T-cell (primary cell): ENCODE measurements around the gene WDR86. TPM values are rescaled to one million over a fixed set of nuclear protein-coding genes. Genes with fewer than 3 reads are reported as not detected.

Source experiments
- ATAC-seq, 4 experiments: fragments of 200-7000 bp in 3 of 4; fragments of 150-1000 bp in 1 of 4; cut with Tn5 transposase; replicated peaks in 1 of 4; 1 replicate in 3 of 4; 2 replicates in 1 of 4; pipeline ENCODE4 v1.10.0; 2021; ENCODE audit warnings: moderate library complexity in 3 of 4, mild to moderate bottlenecking in 2 of 4, moderate number of reproducible peaks in 1 of 4
- CTCF ChIA-PET, 2 donors: fragments of 300-600 bp; sonication (Branson Sonifier 250); formaldehyde crosslinking; loops; one replicate each; lab custom pipeline; 2022; ENCODE audit warnings: antibody characterized with exemption in 2 of 2; lab: Charles Lee
- POLR2A ChIA-PET, 2 donors: fragments of 300-600 bp; sonication (Branson Sonifier 250); formaldehyde crosslinking; loops; one replicate each; lab custom pipeline; 2022; ENCODE audit warnings: antibody characterized with exemption in 2 of 2; lab: Charles Lee
- DNase-seq, 35 experiments: peaks; one replicate each; pipeline versions ENCODE4 v3.0.0 to v3.0.0-alpha.2; 2013 to 2023
- H3K27ac ChIP-seq: one replicate; pipeline ENCODE4 v1.5.1; 2013; ENCODE audit warnings: low read length
- H3K27me3 ChIP-seq, 2 experiments: replicated peaks in 1 of 2; 1 replicate in 1 of 2; 2 replicates in 1 of 2; pipeline versions ENCODE4 v1.6.1 to v1.7.0; 2013; ENCODE audit warnings: low read length in 1 of 2, mixed read lengths in 1 of 2; ENCODE audit not compliant: control insufficient read depth in 2 of 2, insufficient read depth in 2 of 2; ENCODE audit errors: extremely low read depth in 1 of 2
- H3K36me3 ChIP-seq, 2 donors: 1 replicate in 1 of 2; 2 replicates in 1 of 2; pipeline versions ENCODE4 v1.6.1 to v1.7.0; 2013; ENCODE audit warnings: low read length in 1 of 2; ENCODE audit not compliant: control insufficient read depth in 2 of 2, insufficient read depth in 1 of 2; ENCODE audit errors: extremely low read depth in 1 of 2
- H3K4me1 ChIP-seq, 2 experiments: 1 replicate in 1 of 2; 2 replicates in 1 of 2; pipeline versions ENCODE4 v1.6.1 to v1.7.0; 2013; ENCODE audit warnings: low read length in 2 of 2, mixed read lengths in 1 of 2; ENCODE audit not compliant: insufficient read depth in 2 of 2, control insufficient read depth in 1 of 2; ENCODE audit errors: extremely low read depth in 1 of 2
- H3K4me3 ChIP-seq, 2 donors: 1 replicate in 1 of 2; 2 replicates in 1 of 2; pipeline versions ENCODE4 v1.5.1 to v1.7.0; 2013; ENCODE audit warnings: mild to moderate bottlenecking in 2 of 2, low read length in 1 of 2, moderate library complexity in 1 of 2; ENCODE audit not compliant: control insufficient read depth in 1 of 2; ENCODE audit errors: extremely low read depth in 1 of 2
- H3K9me3 ChIP-seq: 2 replicates; pipeline ENCODE4 v1.7.0; 2013
- H3K27ac Mint-ChIP-seq, 2 donors: one replicate each; pipeline ENCODE4 v1.8.0; 2020 to 2021; ENCODE audit warnings: mild to moderate bottlenecking in 2 of 2, mixed read lengths in 2 of 2
- H3K27me3 Mint-ChIP-seq, 2 donors: one replicate each; pipeline ENCODE4 v1.8.0; 2021 to 2022; ENCODE audit warnings: mixed read lengths in 2 of 2
- H3K36me3 Mint-ChIP-seq: one replicate; pipeline ENCODE4 v1.8.0; 2021; ENCODE audit warnings: mixed read lengths
- H3K4me1 Mint-ChIP-seq, 3 donors: one replicate each; pipeline ENCODE4 v1.8.0; 2020 to 2022; ENCODE audit warnings: mixed read lengths in 3 of 3, mild to moderate bottlenecking in 1 of 3
- H3K4me3 Mint-ChIP-seq, 3 donors: one replicate each; pipeline ENCODE4 v1.8.0; 2020 to 2022; ENCODE audit warnings: mild to moderate bottlenecking in 3 of 3, mixed read lengths in 3 of 3, moderate library complexity in 3 of 3
- H3K9me3 Mint-ChIP-seq, 3 donors: one replicate each; pipeline ENCODE4 v1.8.0; 2020 to 2022; ENCODE audit warnings: mixed read lengths in 3 of 3
- WGBS: methylation state at CpG from one replicate; pipeline ENCODE4 v1.1.5; 2013; ENCODE audit warnings: missing lambda C conversion rate; ENCODE audit not compliant: insufficient coverage; 5-methylcytosine and 5-hydroxymethylcytosine counted together
- total RNA-seq, 35 experiments: library from RNA in 6 of 35; stranded (reverse) in 6 of 35; fragments of 120-200 nt in 1 of 35; gene quantifications; one replicate each; pipeline versions ENCODE4 v1.2.1 to v1.2.4 and lab custom pipeline; 2013 to 2026

Gene WDR86
- total RNA-seq, 5 donors from 2014 or later (not counting 1 experiment from before 2014, with no cell fraction given): 3.1 to 26.0 (median 10.1) TPM

DNA sequence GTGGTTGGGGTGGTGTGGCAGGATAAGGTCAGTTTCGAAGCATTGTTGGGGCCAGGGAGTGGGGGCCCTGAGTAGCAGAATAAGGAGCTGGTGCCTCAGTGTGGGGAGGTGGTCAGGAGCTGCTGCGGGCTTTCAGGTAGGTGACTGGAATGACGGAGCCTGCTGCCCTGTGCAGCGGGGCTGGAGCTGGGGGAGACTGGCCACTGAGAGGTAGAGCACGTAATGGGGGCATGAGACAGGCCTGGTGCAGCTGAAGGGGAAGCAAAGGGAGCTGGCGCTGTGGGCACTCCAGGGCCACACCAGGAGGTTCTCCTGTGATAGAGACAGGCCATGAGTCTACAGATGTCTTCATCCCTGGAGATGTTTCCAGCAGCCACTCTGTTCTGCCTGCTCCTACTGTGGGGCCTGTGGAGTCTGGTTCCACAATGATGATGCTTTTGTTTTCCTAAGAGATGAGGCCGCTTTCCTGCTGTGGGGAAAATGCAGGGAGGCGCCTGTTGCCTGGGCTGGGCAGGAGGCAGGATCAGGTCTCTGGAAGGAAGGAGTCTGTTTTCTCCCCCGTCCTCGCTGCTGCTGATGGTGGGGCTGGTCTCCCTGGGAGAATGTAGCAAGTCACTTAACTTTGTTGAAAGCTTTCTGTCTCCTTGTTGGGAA, 37.1 kb downstream of the WDR86 start:
- H3K4me1 ChIP-seq: peaks cover 0 to 8% of the 10 kb centered on the region in 2 experiments
- H3K27me3 Mint-ChIP-seq: no peaks in the 10 kb centered on the region
- ChIA-PET CTCF (interaction anchor here in 1 of 2 donors (0.7 kb wide), 1 partner anchor 36 kb away, joined by 3 read pairs; no protein-coding TSS in a partner anchor), POLR2A (no interaction called here)
- H3K27me3 ChIP-seq: no peaks in the 10 kb centered on the region
- H3K9me3 ChIP-seq: no peaks in the 10 kb centered on the region
- peak in 1 of 35 experiments; percentile 17 for DNase-seq
- H3K4me3 Mint-ChIP-seq: no peak overlapping the region
- H3K27ac ChIP-seq: no peak overlapping the region
- no peaks in the 10 kb centered on the region for H3K9me3 Mint-ChIP-seq
- peak overlapping the region in 1 of 2 donors; percentile 52 for H3K27ac Mint-ChIP-seq
- peaks cover 33% of the 10 kb centered on the region for H3K36me3 Mint-ChIP-seq
- peaks cover 19 to 78% of the 10 kb centered on the region in 2 donors for H3K36me3 ChIP-seq
- WGBS: 94% methylated on average over 9 of the region's 10 CpGs
- ATAC-seq: no peak
- peaks cover 9 to 15% (median 9%) of the 10 kb centered on the region in 3 donors for H3K4me1 Mint-ChIP-seq
- H3K4me3 ChIP-seq: no peak overlapping the region

- H3K9me3 Mint-ChIP-seq: no peaks in the 10 kb centered on the region
- Histone ChIP-seq H3K4me3 (no peak overlapping the region), H3K9me3 (no peaks in the 10 kb centered on the region), H3K27ac (no peak overlapping the region), H3K27me3 (no peaks in the 10 kb centered on the region), H3K36me3 (peaks cover 13 to 77% of the 10 kb centered on the region in 2 donors), H3K4me1 (peaks cover 0 to 8% of the 10 kb centered on the region in 2 experiments)
- H3K36me3 Mint-ChIP-seq: peaks cover 30% of the 10 kb centered on the region
- H3K27me3 Mint-ChIP-seq: no peaks in the 10 kb centered on the region
- peaks cover 9 to 17% (median 10%) of the 10 kb centered on the region in 3 donors for H3K4me1 Mint-ChIP-seq
- WGBS: 100% methylated on average over 1 of the region's 2 CpGs
- H3K27ac Mint-ChIP-seq: no peak overlapping the region
- DNase-seq (peak in 1 of 35 experiments; percentile 5), ATAC-seq (no peak)
- POLR2A ChIA-PET: interaction anchor here (0.6 kb wide), 2 partner anchors 57 to 405 kb away, joined by 5 to 8 read pairs; no protein-coding TSS in a partner anchor
- H3K4me3 Mint-ChIP-seq: no peak overlapping the region
- CTCF ChIA-PET: interaction anchor here in 1 of 2 donors (0.7 to 1.2 kb wide), 2 partner anchors 14 to 78 kb away, joined by 4 to 12 read pairs; no protein-coding TSS in a partner anchor
Observed at GRCh38 chr7:151371266-151371665, 38.6 kb downstream of the WDR86 start.

GRCh38 chr7:151368136-151368571, 41.7 kb downstream of the WDR86 start:
- peak overlapping the region in 1 of 2 donors; percentile 16 for H3K27ac Mint-ChIP-seq
- Histone ChIP-seq H3K27me3 (no peaks in the 10 kb centered on the region), H3K36me3 (peaks cover 8 to 57% of the 10 kb centered on the region in 2 donors), H3K4me3 (no peak overlapping the region), H3K9me3 (no peaks in the 10 kb centered on the region), H3K27ac (no peak overlapping the region), H3K4me1 (peaks cover 2 to 8% of the 10 kb centered on the region in 2 experiments)
- ChIA-PET CTCF (interaction anchor here (0.7 to 2.2 kb wide), 7 partner anchors 11 to 82 kb away, joined by 3 to 21 read pairs (median 8); no protein-coding TSS in a partner anchor), POLR2A (interaction anchor here (0.6 to 0.8 kb wide), 2 partner anchors 15 to 69 kb away, joined by 3 to 5 read pairs; no protein-coding TSS in a partner anchor)
- peaks cover 13 to 19% (median 13%) of the 10 kb centered on the region in 3 donors for H3K4me1 Mint-ChIP-seq
- 10% methylated on average over 5 of the region's 11 CpGs for WGBS
- H3K9me3 Mint-ChIP-seq: no peaks in the 10 kb centered on the region
- DNase-seq (peak; percentile 33 to 87 (median 63)), ATAC-seq (peak; percentile 96 to 98 (median 97))
- peaks cover 30% of the 10 kb centered on the region for H3K36me3 Mint-ChIP-seq
- H3K27me3 Mint-ChIP-seq: no peaks in the 10 kb centered on the region
- H3K4me3 Mint-ChIP-seq: peak overlapping the region in 1 of 3 donors; percentile 22

- Histone ChIP-seq H3K4me1 (peaks cover 2 to 8% of the 10 kb centered on the region in 2 experiments), H3K27ac (no peak overlapping the region), H3K4me3 (no peak overlapping the region), H3K36me3 (peaks cover 4 to 57% of the 10 kb centered on the region in 2 donors), H3K27me3 (no peaks in the 10 kb centered on the region), H3K9me3 (no peaks in the 10 kb centered on the region)
- no peak for ATAC-seq
- ChIA-PET CTCF (interaction anchor here (0.6 to 2.2 kb wide), 4 partner anchors 16 to 81 kb away, joined by 3 to 14 read pairs (median 8); no protein-coding TSS in a partner anchor), POLR2A (no interaction called here)
- peaks cover 35% of the 10 kb centered on the region for H3K36me3 Mint-ChIP-seq
- peaks cover 13 to 16% (median 13%) of the 10 kb centered on the region in 3 donors for H3K4me1 Mint-ChIP-seq
- H3K27me3 Mint-ChIP-seq: no peaks in the 10 kb centered on the region
- DNase-seq: no peak
- H3K4me3 Mint-ChIP-seq: no peak overlapping the region
- 76% methylated on average over 3 of the region's 4 CpGs for WGBS
- no peak overlapping the region for H3K27ac Mint-ChIP-seq
- no peaks in the 10 kb centered on the region for H3K9me3 Mint-ChIP-seq
Observed at GRCh38 chr7:151367284-151367683, 42.6 kb downstream of the WDR86 start.

DNA sequence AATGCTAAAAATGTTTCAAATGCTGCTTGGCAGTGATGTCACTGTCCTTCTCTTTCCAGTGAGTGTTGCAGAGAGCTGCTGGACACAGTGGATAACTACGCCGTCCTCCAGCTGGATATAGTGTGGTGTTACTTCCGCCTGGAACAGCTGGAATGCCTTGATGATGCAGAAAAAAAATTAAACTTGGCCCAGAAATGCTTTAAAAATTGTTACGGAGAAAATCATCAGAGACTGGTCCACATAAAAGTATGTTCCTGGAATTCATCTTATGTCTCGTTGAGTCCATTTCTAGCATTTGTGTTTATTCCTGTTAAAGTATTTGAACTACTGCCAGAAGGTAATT, 43.0 kb downstream of the WDR86 start:
- no peak for DNase-seq
- Histone ChIP-seq H3K27me3 (no peaks in the 10 kb centered on the region), H3K36me3 (peaks cover 4 to 58% of the 10 kb centered on the region in 2 donors), H3K4me1 (peaks cover 2 to 8% of the 10 kb centered on the region in 2 experiments), H3K9me3 (no peaks in the 10 kb centered on the region), H3K27ac (no peak overlapping the region), H3K4me3 (no peak overlapping the region)
- 89% methylated on average over 3 of the region's 5 CpGs for WGBS
- ATAC-seq: no peak
- H3K9me3 Mint-ChIP-seq: no peaks in the 10 kb centered on the region
- H3K4me3 Mint-ChIP-seq: no peak overlapping the region
- no peaks in the 10 kb centered on the region for H3K27me3 Mint-ChIP-seq
- H3K27ac Mint-ChIP-seq: no peak overlapping the region
- peaks cover 39% of the 10 kb centered on the region for H3K36me3 Mint-ChIP-seq
- peaks cover 13 to 15% (median 13%) of the 10 kb centered on the region in 3 donors for H3K4me1 Mint-ChIP-seq
- CTCF ChIA-PET: interaction anchor here (0.6 to 2.2 kb wide), 6 partner anchors 15 to 82 kb away, joined by 3 to 14 read pairs (median 5); no protein-coding TSS in a partner anchor
- POLR2A ChIA-PET: interaction anchor here in 1 of 2 donors (0.7 kb wide), 2 partner anchors 82 to 149 kb away, joined by 3 to 4 read pairs; no protein-coding TSS in a partner anchor

DNA sequence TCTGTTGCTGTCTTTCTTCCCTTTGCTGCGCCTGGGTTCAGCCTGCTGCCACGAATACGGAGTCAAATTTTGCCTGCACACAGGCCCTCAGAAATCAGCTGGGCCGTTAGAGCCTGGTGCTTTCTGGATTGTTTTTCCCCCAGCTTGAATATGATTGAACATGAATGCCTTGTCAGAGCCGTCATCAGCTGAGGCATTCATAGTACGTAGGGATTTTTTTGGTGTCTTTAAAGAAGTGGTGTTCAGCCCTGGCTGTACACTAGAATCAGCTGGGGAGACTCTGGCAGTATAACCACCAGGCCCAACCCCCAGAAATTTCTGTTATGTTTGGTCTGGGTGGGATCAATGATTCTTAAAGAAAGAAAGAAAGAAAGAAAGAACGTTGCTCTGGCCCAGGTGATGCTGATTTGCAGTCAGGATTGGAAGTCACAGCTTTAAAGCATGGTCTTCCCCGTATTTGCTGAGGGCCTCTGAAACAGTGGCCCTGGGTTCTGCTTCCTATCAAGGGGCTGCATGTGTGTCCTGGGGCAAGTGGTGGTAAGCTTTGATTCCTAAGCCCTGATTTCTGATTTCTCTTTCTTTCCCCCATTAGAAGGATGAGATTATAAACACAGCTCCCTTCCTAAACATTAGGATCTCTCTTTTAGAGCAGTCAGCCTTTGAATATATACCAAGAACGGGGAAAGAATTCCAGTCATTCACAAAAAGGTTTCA, 43.5 kb downstream of the WDR86 start:
- Histone ChIP-seq H3K27ac (no peak overlapping the region), H3K4me1 (peaks cover 2 to 8% of the 10 kb centered on the region in 2 experiments), H3K4me3 (no peak overlapping the region), H3K27me3 (no peaks in the 10 kb centered on the region), H3K36me3 (peaks cover 2 to 58% of the 10 kb centered on the region in 2 donors), H3K9me3 (no peaks in the 10 kb centered on the region)
- ATAC-seq (no peak), DNase-seq (no peak)
- ChIA-PET CTCF (interaction anchor here (0.6 to 2.1 kb wide), 5 partner anchors 25 to 82 kb away, joined by 3 to 14 read pairs (median 4); no protein-coding TSS in a partner anchor), POLR2A (interaction anchor here in 1 of 2 donors (0.7 kb wide), 2 partner anchors 82 to 149 kb away, joined by 3 to 4 read pairs; no protein-coding TSS in a partner anchor)
- H3K9me3 Mint-ChIP-seq: no peaks in the 10 kb centered on the region
- peaks cover 13 to 15% (median 13%) of the 10 kb centered on the region in 3 donors for H3K4me1 Mint-ChIP-seq
- H3K27me3 Mint-ChIP-seq: no peaks in the 10 kb centered on the region
- WGBS: 93% methylated on average over 7 of the region's 9 CpGs
- H3K36me3 Mint-ChIP-seq: peaks cover 45% of the 10 kb centered on the region
- no peak overlapping the region for H3K27ac Mint-ChIP-seq
- H3K4me3 Mint-ChIP-seq: no peak overlapping the region
